ENCODE measurements around the gene CACNA2D2.
A peak's percentile ranks its signal among the peaks of the same experiment; 100 is the strongest.

Gene CACNA2D2

DNA sequence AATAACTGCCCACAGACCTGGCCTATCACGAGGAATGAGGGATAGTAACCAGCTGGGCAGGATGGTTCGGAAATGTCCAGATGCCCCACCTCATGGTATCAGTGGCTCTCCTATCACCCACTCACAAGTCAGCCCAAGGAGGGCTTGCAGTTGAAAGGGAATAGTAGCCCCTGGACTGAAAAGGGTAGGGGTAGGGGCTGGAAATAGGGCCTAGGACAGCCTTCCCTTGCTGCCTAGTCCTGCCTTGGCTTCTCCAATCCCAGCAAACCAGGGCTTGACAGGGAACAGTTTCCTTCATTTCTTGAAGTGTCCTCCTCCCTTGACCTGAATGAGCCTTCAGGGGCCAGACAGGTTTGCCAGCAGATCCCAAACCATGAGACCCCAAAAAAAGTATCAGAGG lies 1.2 kb upstream of the CACNA2D2 start:
- Histone ChIP-seq H3K27me3 (ENCODE audit: control insufficient read depth, insufficient read depth, low read length) (no peaks in the 10 kb centered on the region), H2AFZ (no peak overlapping the region), H3K4me3 (ENCODE audit: low read depth, low read length) (no peak overlapping the region), H3K4me2 (ENCODE audit: low read length) (no peak overlapping the region), H3K79me2 (no peaks in the 10 kb centered on the region), H3K9ac (no peak overlapping the region), H3K36me3 (ENCODE audit: control insufficient read depth, insufficient read depth, low read length) (no peaks in the 10 kb centered on the region), H3K9me3 (ENCODE audit: control insufficient read depth, low read length) (no peaks in the 10 kb centered on the region), H3K27ac (no peak overlapping the region), H3K4me1 (peaks cover 4% of the 10 kb centered on the region)
- TF ChIP-seq, protein P1, sequence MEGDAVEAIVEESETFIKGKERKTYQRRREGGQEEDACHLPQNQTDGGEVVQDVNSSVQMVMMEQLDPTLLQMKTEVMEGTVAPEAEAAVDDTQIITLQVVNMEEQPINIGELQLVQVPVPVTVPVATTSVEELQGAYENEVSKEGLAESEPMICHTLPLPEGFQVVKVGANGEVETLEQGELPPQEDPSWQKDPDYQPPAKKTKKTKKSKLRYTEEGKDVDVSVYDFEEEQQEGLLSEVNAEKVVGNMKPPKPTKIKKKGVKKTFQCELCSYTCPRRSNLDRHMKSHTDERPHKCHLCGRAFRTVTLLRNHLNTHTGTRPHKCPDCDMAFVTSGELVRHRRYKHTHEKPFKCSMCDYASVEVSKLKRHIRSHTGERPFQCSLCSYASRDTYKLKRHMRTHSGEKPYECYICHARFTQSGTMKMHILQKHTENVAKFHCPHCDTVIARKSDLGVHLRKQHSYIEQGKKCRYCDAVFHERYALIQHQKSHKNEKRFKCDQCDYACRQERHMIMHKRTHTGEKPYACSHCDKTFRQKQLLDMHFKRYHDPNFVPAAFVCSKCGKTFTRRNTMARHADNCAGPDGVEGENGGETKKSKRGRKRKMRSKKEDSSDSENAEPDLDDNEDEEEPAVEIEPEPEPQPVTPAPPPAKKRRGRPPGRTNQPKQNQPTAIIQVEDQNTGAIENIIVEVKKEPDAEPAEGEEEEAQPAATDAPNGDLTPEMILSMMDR (IDR thresholded peaks at IDR 0.05): no peak

DNA sequence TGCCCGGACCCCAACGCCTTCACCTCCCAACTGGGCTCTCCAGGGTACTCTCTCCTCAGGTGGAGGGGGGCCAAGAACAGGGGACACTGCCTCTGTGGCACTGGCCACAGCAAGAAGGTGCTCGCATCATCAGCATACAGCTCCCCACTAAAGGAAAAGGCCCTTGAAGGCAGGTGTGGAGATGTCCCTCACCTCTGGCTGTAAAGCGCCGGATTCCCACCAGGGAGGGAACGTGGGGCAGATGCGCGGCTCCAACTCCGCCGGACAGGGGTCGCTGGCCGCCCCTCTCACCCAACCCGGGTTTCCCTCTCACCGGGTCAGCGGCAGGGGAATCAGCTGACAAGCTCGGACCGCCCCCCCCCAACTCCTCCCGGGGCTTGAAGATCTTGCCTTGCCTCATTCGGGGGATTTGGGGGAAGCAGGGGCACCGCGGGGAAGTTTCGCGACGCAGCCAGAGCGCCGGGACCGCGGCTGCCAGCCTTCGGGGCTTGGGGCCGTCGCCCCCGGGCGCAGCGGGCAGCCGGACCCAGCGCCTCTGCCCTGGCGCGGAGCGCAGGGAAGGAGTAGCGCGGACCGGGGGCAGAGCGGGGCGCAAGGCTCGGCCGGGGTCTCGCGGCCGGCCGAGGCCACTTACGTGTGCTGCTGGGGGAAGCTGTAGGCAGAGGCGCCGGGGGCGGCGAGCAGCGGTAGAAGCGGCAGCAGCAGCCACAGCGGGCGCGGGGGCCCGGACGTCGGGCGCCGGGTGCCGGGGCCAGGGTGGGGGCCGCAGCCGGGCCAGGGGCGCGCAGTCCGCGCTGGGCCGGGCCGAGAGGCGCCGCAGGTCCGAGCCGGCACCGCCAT lies 630 bp downstream of the CACNA2D2 start:
- Histone ChIP-seq H3K79me2 (no peaks in the 10 kb centered on the region), H3K4me3 (ENCODE audit: low read depth, low read length) (peak overlapping the region; percentile 42), H3K36me3 (ENCODE audit: control insufficient read depth, insufficient read depth, low read length) (no peaks in the 10 kb centered on the region), H3K9me3 (ENCODE audit: control insufficient read depth, low read length) (no peaks in the 10 kb centered on the region), H3K4me1 (peaks cover 4% of the 10 kb centered on the region), H3K27me3 (ENCODE audit: control insufficient read depth, insufficient read depth, low read length) (no peaks in the 10 kb centered on the region), H3K27ac (no peak overlapping the region), H3K9ac (no peak overlapping the region), H2AFZ (peak overlapping the region; percentile 79), H3K4me2 (ENCODE audit: low read length) (peak overlapping the region; percentile 94)
- TF ChIP-seq, protein P1 (IDR thresholded peaks at IDR 0.05): no peak

DNA sequence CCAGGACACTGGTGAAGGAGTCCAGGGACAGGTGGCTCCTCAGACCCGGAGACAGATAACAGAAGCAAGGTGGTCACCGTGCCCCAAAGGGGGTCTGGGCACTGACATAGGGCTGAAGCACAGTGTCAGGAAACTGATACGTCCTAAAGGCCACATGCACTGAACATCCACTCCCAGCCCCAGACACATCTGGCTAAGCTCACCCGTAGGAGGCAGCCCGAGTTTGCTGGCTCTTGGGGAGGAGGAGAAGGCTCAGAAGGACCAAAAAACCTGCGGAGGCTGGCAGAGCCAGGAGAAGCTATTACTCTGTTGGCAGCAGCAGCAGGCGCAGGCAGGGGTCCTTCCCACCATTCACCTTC lies 1.2 kb downstream of the CACNA2D2 start:
- Histone ChIP-seq H3K27ac (no peak overlapping the region), H3K9me3 (ENCODE audit: control insufficient read depth, low read length) (no peaks in the 10 kb centered on the region), H3K4me1 (peaks cover 4% of the 10 kb centered on the region), H3K79me2 (no peaks in the 10 kb centered on the region), H3K9ac (no peak overlapping the region), H3K4me3 (ENCODE audit: low read depth, low read length) (no peak overlapping the region), H2AFZ (peak overlapping the region; percentile 79), H3K36me3 (ENCODE audit: control insufficient read depth, insufficient read depth, low read length) (no peaks in the 10 kb centered on the region), H3K4me2 (ENCODE audit: low read length) (peak overlapping the region; percentile 94), H3K27me3 (ENCODE audit: control insufficient read depth, insufficient read depth, low read length) (no peaks in the 10 kb centered on the region)
- TF ChIP-seq, protein P1 (IDR thresholded peaks at IDR 0.05): no peak

DNA sequence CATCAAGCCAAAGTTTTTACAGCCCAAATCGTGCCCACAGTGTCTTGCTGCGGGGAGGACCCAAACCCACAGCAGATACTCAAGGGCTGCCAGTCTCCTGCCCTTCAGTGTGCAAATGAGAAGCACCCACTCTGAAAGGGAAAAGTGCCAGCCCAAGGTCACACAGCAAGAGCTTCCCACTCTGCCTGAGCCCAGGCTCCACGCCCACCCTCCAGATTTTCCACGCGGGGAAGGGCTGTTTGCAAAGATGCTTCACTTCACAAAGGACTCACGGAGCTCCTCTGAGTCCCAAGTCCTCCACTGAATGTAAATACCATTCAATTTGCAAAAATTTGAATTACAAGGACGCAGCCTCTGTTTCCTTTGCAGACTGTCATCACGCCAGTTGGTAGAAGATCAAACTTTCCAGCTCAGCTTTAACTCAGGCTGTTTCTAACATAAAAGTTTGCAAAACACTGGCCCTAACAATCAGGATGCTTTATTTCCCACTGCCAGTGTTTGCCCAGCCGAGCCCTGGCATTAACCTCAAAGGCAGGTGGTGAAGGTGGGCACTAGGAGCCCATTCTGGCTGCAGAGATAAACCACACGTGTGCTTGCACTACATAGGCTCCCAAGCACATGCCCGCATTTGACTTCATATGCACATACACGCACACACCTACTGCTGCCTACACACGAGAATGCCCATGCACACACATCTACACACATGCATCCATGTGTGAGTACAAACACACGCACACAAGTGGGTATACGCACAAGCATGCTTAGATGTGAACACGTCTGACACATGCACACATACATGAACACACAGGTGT lies 7.6 kb downstream of the CACNA2D2 start:
- Histone ChIP-seq H3K4me2 (ENCODE audit: low read length) (no peak overlapping the region), H3K4me1 (no peaks in the 10 kb centered on the region), H3K27ac (no peak overlapping the region), H3K36me3 (ENCODE audit: control insufficient read depth, insufficient read depth, low read length) (no peaks in the 10 kb centered on the region), H3K9me3 (ENCODE audit: control insufficient read depth, low read length) (no peaks in the 10 kb centered on the region), H3K9ac (no peak overlapping the region), H2AFZ (no peak overlapping the region), H3K79me2 (peaks cover 5% of the 10 kb centered on the region), H3K27me3 (ENCODE audit: control insufficient read depth, insufficient read depth, low read length) (no peaks in the 10 kb centered on the region), H3K4me3 (ENCODE audit: low read depth, low read length) (no peak overlapping the region)
- TF ChIP-seq, protein P1 (IDR thresholded peaks at IDR 0.05): no peak

Data from parathyroid adenoma (tissue), 2 donors.